HG02588 (cell line): ENCODE results near the gene SMAD3.
"Not testable (repeated sequence)": the region's sequence is repeated elsewhere in the genome, so short reads cannot be mapped to it uniquely, and the experiment has no call there.

Experiments used
- ATAC-seq: cut with Tn5 transposase; IDR thresholded peaks from one replicate; pipeline ENCODE4 v1.9.1; 2021; ENCODE audit warnings: mild to moderate bottlenecking, moderate library complexity; ENCODE audit not compliant: unreplicated experiment

Gene SMAD3

GRCh38 chr15:67062369-67062985 is 2.9 kb upstream of the SMAD3 start:
- ATAC-seq, result no peak

GRCh38 chr15:67063689-67064606 is 1.5 kb upstream of the SMAD3 start:
- ATAC-seq, result no peak

- no peak for ATAC-seq
These were observed 533 bp upstream of the SMAD3 start for GRCh38 chr15:67064607-67065530.

- no peak for ATAC-seq
These were observed 898 bp downstream of the SMAD3 start for GRCh38 chr15:67066041-67066958.

GRCh38 chr15:67066959-67067853 is 1.8 kb downstream of the SMAD3 start:
- ATAC-seq, result no peak

- no peak for ATAC-seq
These were observed 2.6 kb downstream of the SMAD3 start for GRCh38 chr15:67067930-67068551.

GRCh38 chr15:67068710-67069400 is 3.5 kb downstream of the SMAD3 start:
- no peak for ATAC-seq

GRCh38 chr15:67070150-67070549 is 4.7 kb downstream of the SMAD3 start:
- ATAC-seq, result no peak

GRCh38 chr15:67070892-67071664 is 5.7 kb downstream of the SMAD3 start:
- no peak for ATAC-seq

- no peak for ATAC-seq
These were observed 7.0 kb downstream of the SMAD3 start for GRCh38 chr15:67072442-67072841.

- no peak for ATAC-seq
These were observed 7.6 kb downstream of the SMAD3 start for GRCh38 chr15:67072958-67073357.

- no peak for ATAC-seq
These were observed 9.5 kb downstream of the SMAD3 start for GRCh38 chr15:67074886-67075229.

GRCh38 chr15:67075555-67076135 is 10.2 kb downstream of the SMAD3 start:
- ATAC-seq, result not testable (repeated sequence)

- no peak for ATAC-seq
These were observed 10.9 kb downstream of the SMAD3 start for GRCh38 chr15:67076147-67076843.

GRCh38 chr15:67077641-67078215 is 12.3 kb downstream of the SMAD3 start:
- no peak for ATAC-seq

- no peak for ATAC-seq
These were observed 14.0 kb downstream of the SMAD3 start for GRCh38 chr15:67079361-67079760.
